ENCODE measurements around the gene VDAC2.

The VDAC2 gene

DNA sequence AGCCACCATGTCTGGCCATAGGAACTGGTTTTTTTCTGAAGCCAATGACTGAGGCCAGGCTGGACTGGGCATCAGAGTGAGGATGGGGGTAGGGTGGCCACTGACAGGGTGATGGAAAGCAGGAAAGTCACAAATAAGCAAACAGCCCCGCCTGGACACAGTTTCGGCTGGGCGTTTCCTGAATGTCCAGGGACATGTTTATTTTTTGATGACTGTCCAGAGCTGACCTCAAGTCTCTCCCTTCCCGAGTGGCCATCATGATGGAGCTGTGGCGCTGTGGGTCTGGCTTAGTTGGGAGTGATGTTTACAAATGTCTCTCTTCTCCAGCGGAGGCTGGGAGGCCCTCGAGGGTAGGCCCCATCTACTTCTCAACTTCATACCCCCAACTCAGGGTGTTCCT, 62.3 kb downstream of the VDAC2 start:
- no peak for TF ChIP-seq CTCF (IDR thresholded peaks at IDR 0.05; ENCODE audit: low read depth, low read length, missing control alignments)
- no peak for DNase-seq (ENCODE audit: low read depth)
- H3K4me3 ChIP-seq (ENCODE audit: low read depth, low read length), result no peak overlapping the region

DNA sequence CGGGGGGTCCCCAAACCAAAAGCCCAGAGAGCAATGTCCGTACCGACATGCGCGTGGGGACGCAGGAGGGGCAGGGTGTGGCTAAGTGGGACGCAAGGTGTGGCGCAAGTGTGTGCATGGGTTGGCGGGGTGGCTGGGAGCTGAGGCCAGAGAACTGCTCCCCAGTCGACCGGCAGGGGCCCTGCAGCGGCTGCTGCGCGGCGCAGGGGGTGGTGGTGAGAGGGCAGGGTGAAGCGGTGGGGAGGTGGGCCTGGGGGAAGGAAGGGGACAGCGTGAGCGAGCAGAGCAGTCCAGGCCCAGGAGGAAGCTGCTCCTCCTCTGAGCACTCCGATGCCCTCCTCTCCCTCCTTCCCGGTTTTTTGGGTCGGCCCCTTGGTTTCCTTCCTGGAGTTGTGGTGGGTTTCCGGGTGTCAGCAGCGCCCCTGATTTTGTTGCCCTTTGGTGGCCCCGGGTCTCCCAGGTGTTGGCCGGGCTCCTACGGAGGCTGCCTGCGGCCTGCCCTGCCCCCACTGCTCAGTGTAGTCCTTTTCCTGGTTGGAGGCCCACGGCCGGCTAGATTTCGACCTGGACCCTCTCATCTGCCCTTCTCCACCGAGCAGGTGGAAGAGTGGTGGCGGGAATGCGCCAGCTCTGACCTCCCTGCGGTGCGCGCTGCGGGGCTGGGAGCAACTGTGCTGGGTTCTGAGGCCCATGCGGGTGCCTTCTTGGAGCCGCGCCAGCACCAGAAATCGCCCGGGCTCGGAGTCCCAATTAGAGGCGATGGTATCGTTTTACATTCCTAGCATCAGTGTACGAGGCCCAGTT, 65.7 kb downstream of the VDAC2 start:
- no peak for TF ChIP-seq CTCF (IDR thresholded peaks at IDR 0.05; ENCODE audit: low read depth, low read length, missing control alignments)
- DNase-seq (ENCODE audit: low read depth), result no peak
- H3K4me3 ChIP-seq (ENCODE audit: low read depth, low read length), result no peak overlapping the region

DNA sequence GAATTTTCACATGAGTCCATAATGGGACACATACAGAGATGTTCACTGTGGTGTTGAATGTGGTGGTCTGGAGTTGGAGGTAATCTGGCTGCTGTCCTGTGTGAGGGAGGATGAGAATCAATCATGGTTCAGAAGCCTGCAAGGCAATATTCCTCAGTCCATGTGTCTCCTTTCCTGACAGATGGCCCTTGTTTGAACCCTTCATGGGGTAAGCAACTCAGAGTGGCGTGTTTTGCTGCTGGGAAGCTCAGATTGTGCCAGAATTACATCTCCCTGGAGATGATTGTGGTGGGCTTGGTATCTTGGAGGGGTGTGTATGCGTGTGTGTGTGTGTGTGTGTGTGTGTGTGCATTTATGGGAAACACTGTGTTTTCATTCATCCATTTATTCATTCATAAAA, 69.6 kb downstream of the VDAC2 start:
- DNase-seq (ENCODE audit: low read depth), result no peak
- no peak for TF ChIP-seq CTCF (IDR thresholded peaks at IDR 0.05; ENCODE audit: low read depth, low read length, missing control alignments)
- no peak overlapping the region for H3K4me3 ChIP-seq (ENCODE audit: low read depth, low read length)
